ENCODE results near the gene ZNF606. TPM values are rescaled to one million over a fixed set of nuclear protein-coding genes. Genes with fewer than 3 reads are reported as not detected.
"Not testable (repeated sequence)": the region's sequence is repeated elsewhere in the genome, so short reads cannot be mapped to it uniquely, and the experiment has no call there.

Gene ZNF606
- total RNA-seq, 1 donor from 2014 or later, result 15.4 TPM

DNA sequence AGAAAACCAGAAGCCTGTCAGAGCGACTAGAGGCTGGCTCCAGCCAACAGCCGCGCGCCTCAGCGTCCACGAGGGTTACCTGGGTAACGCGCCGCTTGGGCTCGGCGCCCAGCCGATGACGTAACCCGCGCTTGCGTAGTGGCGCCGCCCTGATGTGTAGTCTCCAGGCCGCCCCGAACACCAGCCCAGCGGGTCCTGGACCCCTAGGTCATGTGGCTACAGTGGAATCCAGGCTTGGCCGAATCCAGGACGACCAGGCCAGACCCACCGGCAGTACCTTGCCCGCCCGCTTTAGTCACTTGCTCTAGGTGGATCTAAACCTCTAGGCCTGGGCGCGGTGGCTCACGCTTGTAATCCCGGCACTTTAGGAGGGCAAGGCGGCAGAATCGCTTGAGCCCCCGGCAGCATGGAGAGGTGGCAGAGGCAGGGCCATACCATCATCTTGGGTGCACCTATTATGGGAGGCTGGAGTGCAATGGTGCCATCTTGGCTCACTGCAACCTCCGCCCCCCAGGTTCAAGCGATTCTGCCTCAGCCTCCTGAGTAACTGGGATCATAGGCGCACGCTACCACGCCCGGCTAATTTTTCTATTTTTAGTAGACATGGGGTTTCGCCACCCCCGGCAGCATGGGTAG is 7.2 kb upstream of the ZNF606 start:
- Histone ChIP-seq H3K4me1 (no peaks in the 10 kb centered on the region), H3K27me3 (no peaks in the 10 kb centered on the region), H3K27ac (no peak overlapping the region), H3K36me3 (peaks cover 6% of the 10 kb centered on the region), H3K9me3 (peaks cover 76% of the 10 kb centered on the region), H3K4me3 (no peak overlapping the region)
- ATAC-seq (peak; percentile 71), DNase-seq (peak; percentile 73)
- TF ChIP-seq, protein P1, sequence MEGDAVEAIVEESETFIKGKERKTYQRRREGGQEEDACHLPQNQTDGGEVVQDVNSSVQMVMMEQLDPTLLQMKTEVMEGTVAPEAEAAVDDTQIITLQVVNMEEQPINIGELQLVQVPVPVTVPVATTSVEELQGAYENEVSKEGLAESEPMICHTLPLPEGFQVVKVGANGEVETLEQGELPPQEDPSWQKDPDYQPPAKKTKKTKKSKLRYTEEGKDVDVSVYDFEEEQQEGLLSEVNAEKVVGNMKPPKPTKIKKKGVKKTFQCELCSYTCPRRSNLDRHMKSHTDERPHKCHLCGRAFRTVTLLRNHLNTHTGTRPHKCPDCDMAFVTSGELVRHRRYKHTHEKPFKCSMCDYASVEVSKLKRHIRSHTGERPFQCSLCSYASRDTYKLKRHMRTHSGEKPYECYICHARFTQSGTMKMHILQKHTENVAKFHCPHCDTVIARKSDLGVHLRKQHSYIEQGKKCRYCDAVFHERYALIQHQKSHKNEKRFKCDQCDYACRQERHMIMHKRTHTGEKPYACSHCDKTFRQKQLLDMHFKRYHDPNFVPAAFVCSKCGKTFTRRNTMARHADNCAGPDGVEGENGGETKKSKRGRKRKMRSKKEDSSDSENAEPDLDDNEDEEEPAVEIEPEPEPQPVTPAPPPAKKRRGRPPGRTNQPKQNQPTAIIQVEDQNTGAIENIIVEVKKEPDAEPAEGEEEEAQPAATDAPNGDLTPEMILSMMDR (IDR thresholded peaks at IDR 0.05), result no peak
- intact Hi-C loops (cut with DNase I), result no loop called here

DNA sequence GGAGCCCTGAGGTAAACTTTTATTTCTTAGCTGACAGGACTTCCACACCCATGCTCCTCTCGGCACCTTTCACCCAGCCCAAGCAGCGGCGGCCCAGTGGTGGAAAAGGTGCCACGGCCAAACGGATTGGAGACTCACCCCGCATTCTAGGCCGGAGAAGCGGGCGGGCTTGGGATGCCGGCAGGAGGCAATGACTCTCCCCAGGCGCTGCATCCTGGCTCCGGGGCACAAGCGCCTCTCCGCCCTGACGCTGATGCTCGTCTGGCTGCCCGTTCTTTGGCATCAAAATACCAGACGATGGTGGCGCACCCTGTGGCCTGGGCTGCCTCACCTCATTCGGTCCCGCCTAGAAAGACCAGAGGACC is 6.7 kb upstream of the ZNF606 start:
- TF ChIP-seq, protein P1 (IDR thresholded peaks at IDR 0.05), result no peak
- DNase-seq, result no peak
- no peak for ATAC-seq
- Histone ChIP-seq H3K4me3 (no peak overlapping the region), H3K4me1 (no peaks in the 10 kb centered on the region), H3K27me3 (no peaks in the 10 kb centered on the region), H3K9me3 (peaks cover 81% of the 10 kb centered on the region), H3K27ac (no peak overlapping the region), H3K36me3 (peaks cover 6% of the 10 kb centered on the region)
- intact Hi-C loops (cut with DNase I), result no loop called here

DNA sequence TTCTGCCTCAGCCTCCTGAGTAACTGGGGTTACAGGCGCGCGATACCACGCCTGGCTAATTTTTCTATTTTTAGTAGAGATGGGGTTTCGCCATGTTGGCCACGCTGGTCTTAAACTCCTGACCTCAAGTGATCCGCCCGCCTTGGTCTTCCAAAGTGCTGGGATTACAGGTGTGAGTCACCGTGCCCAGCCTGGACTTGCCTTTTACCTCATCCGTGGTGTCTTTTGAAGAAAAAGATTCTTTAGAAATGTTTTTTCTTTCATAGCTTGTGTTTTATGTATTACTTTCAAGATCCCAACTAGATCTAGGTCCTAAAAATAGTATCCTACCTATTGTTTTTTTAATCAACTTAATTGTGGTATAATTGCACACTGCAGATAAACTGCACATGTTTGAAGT is 6.3 kb upstream of the ZNF606 start:
- H3K27me3 ChIP-seq; H3K36me3 ChIP-seq; DNase-seq; ATAC-seq; intact Hi-C loops (cut with DNase I); H3K27ac ChIP-seq; H3K4me3 ChIP-seq; H3K4me1 ChIP-seq: not testable (repeated sequence)
- H3K9me3 ChIP-seq, result peaks cover 84% of the 10 kb centered on the region

DNA sequence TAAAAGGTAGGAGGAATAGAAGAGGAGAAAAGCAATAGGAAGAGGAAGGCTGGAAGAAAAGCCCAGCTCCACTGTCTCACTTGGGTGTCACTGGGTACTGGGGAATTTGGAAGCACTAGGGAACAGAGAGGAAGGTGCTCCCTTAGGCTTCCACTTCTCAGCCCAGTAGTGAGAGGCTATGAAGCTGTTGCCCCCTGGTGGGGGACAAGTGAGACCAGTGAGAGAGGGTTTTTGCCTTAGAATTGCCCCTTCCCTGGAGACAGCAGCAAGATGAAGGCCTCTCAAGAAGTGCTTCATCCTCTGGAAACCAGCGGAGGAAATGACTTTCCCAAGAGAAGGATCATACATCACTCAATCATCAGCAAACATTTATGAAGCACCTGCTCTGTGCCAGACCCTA is 4.7 kb upstream of the ZNF606 start:
- TF ChIP-seq, protein P1 (IDR thresholded peaks at IDR 0.05), result no peak
- H3K27ac ChIP-seq, result no peak overlapping the region
- ATAC-seq (no peak), DNase-seq (no peak)
- intact Hi-C loops (cut with DNase I), result no loop called here
- peaks cover 89% of the 10 kb centered on the region for H3K9me3 ChIP-seq
- H3K4me3 ChIP-seq, result no peak overlapping the region
- H3K27me3 ChIP-seq, result no peaks in the 10 kb centered on the region
- no peaks in the 10 kb centered on the region for H3K4me1 ChIP-seq
- peaks cover 6% of the 10 kb centered on the region for H3K36me3 ChIP-seq

DNA sequence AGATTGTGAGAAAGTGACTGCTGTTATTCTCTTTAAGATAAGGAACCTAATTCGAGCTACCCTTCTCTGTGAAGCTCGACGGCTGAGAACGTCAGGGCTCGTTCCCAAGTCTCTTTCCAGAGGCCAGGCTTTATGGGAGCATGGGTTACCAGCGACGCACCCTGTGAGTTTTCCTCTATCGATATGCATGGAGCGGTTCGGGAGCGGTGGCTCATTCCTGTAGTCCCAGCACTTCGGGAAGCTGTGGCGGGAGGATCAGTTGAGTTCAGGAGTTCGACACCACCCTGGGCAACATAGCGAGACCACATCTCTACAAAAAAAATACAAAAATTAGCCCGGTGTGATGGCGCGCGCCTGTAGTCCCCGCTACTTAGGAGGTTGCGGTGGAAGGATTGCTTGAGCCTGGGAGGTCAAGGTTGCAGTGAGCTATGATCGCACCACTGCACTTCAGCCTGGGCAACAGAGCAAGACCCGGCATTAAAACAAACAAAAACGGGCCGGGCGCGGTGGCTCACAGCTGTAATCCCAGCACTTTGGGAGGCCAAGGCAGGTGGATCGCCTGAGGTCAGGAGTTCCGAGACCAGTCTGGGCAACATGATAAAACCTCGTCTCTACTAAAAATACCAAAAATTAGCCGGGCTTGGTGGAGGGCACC is 681 bp upstream of the ZNF606 start:
- no peak for ATAC-seq
- Histone ChIP-seq H3K4me1 (peaks cover 8% of the 10 kb centered on the region), H3K36me3 (peaks cover 28% of the 10 kb centered on the region), H3K27ac (peak overlapping the region; percentile 88), H3K27me3 (no peaks in the 10 kb centered on the region), H3K4me3 (peak overlapping the region; percentile 79), H3K9me3 (peaks cover 51% of the 10 kb centered on the region)
- intact Hi-C loops (cut with DNase I), result no loop called here
- TF ChIP-seq, protein P1 (IDR thresholded peaks at IDR 0.05), result no peak
- no peak for DNase-seq

DNA sequence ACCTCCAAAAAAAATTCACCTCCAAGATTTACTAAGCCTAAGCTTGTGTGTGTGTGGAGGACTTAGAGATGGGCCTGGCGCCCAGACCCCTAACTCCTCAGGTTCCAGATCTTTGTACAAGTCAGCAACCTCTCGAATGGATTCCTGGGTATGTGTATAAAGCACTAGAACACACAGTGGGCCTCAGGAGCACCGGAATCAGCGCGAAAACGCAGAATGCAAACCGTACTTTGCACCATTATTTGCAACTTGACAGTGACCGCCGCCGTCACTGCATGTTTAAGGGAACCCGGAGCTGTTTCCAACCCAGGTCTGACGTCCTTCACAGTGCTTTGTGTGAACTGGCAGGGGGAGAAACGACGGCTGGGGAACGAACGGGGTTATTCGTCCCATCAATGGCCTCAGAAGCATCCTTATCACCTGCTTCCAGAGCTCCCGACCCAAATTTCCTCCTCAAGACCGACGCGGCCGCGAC is 688 bp downstream of the ZNF606 start:
- no peaks in the 10 kb centered on the region for H3K27me3 ChIP-seq
- no peak for DNase-seq
- peak overlapping the region; percentile 88 for H3K27ac ChIP-seq
- H3K4me3 ChIP-seq, result peak overlapping the region; percentile 79
- intact Hi-C loops (cut with DNase I), result no loop called here
- ATAC-seq, result no peak
- peaks cover 8% of the 10 kb centered on the region for H3K4me1 ChIP-seq
- peaks cover 41% of the 10 kb centered on the region for H3K9me3 ChIP-seq
- H3K36me3 ChIP-seq, result peaks cover 29% of the 10 kb centered on the region
- TF ChIP-seq, protein P1 (IDR thresholded peaks at IDR 0.05), result no peak
